GM21825 (cell line): ENCODE data around the gene PXDC1.
"Not testable (repeated sequence)": the region's sequence is repeated elsewhere in the genome, so short reads cannot be mapped to it uniquely, and the experiment has no call there.

ENCODE experiments used
- ATAC-seq: cut with Tn5 transposase; IDR thresholded peaks from one replicate; pipeline ENCODE4 v1.9.1; 2021; ENCODE audit warnings: mild to moderate bottlenecking, moderate library complexity; ENCODE audit not compliant: unreplicated experiment

PXDC1 gene

GRCh38 chr6:3764516-3765335, 13.2 kb upstream of the PXDC1 start:
- ATAC-seq: no peak

GRCh38 chr6:3762852-3763251, 11.3 kb upstream of the PXDC1 start:
- no peak for ATAC-seq

- no peak for ATAC-seq
These were observed 10.8 kb upstream of the PXDC1 start for GRCh38 chr6:3762359-3762758.

- ATAC-seq: no peak
These were observed 10.4 kb upstream of the PXDC1 start for GRCh38 chr6:3761989-3762270.

- no peak for ATAC-seq
These were observed 8.2 kb upstream of the PXDC1 start for GRCh38 chr6:3759646-3760232.

GRCh38 chr6:3758842-3759144, 7.3 kb upstream of the PXDC1 start:
- ATAC-seq: no peak

GRCh38 chr6:3757998-3758841, 6.7 kb upstream of the PXDC1 start:
- not testable (repeated sequence) for ATAC-seq

GRCh38 chr6:3757241-3757641, 5.7 kb upstream of the PXDC1 start:
- ATAC-seq: no peak

- ATAC-seq: no peak
These were observed 5.0 kb upstream of the PXDC1 start for GRCh38 chr6:3756546-3756945.

GRCh38 chr6:3755637-3756545, 4.4 kb upstream of the PXDC1 start:
- ATAC-seq: no peak

GRCh38 chr6:3754776-3755175, 3.3 kb upstream of the PXDC1 start:
- no peak for ATAC-seq

- ATAC-seq: not testable (repeated sequence)
These were observed 2.7 kb upstream of the PXDC1 start for GRCh38 chr6:3754032-3754725.

- no peak for ATAC-seq
These were observed 1.8 kb upstream of the PXDC1 start for GRCh38 chr6:3753228-3753835.

GRCh38 chr6:3752531-3753227, 1.2 kb upstream of the PXDC1 start:
- ATAC-seq: no peak

- ATAC-seq: peak; percentile 57
These were observed 417 bp upstream of the PXDC1 start for GRCh38 chr6:3751730-3752530.

- no peak for ATAC-seq
These were observed 1.0 kb downstream of the PXDC1 start for GRCh38 chr6:3750317-3751076.

- ATAC-seq: no peak
These were observed 1.6 kb downstream of the PXDC1 start for GRCh38 chr6:3749977-3750316.
